HG02840 (cell line): Measurements from ENCODE around the gene DOCK3.
"Not testable (repeated sequence)": the region's sequence is repeated elsewhere in the genome, so short reads cannot be mapped to it uniquely, and the experiment has no call there.

ENCODE experiments used
- ATAC-seq: cut with Tn5 transposase; IDR thresholded peaks from one replicate; pipeline ENCODE4 v1.9.1; 2021; ENCODE audit warnings: mild to moderate bottlenecking, moderate library complexity, moderate number of reproducible peaks; ENCODE audit not compliant: unreplicated experiment, low FRiP score

The DOCK3 gene

DNA sequence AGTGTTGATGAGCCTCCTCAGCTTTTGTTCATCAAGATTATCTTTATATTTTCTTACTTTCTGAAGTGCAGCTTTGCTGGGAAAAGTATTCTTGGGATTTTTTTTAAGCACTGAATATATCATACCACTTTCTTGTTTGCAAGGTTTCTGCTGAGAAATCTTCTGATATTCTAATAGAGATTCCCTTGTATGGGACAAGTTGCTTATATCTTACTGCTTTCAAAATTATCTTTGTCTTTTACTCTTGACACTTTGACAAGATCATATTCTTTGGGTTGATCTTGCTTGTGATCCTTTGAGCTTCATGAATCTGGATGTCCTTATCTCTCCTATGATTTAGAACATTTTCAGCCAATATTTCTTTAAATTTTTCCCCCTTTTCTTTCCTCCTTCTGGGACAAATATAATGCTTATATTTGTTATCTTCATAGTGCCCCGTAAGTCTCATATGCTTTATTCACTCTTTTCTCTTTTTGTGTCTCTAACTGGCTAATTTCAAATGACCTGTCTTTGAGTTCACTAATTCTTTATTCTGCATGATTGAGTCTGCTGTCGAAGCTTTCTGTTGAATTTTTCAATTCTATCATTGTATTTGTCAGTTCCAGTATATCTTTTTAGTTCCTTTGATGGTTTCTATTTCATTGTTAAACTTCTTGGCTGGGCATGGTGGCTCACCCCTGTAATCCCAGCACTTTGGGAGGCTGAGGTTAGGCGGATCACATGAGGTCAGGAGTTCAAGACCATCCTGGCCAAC is 499.0 kb downstream of the DOCK3 start:
- ATAC-seq = no peak

DNA sequence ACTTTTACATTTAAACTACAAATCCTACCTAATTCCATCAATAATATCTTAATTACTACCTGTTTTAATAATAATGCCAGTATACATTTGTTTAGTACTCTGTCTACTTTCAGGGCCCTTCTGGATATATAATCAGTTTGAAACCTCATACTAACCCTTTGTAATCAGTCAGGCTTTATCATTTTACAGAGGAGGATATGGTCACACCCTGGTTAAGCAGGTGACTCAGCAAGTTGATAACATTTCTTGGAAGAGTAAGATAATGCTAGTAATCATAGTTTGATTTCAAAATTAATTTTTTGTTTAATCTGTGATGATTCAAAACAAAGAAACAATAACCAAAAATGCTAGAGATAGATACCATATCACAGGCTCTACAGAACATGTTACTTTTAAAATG is 502.2 kb downstream of the DOCK3 start:
- ATAC-seq = no peak

- ATAC-seq = not testable (repeated sequence)
These were observed 511.7 kb downstream of the DOCK3 start for GRCh38 chr3:51186446-51186845.

DNA sequence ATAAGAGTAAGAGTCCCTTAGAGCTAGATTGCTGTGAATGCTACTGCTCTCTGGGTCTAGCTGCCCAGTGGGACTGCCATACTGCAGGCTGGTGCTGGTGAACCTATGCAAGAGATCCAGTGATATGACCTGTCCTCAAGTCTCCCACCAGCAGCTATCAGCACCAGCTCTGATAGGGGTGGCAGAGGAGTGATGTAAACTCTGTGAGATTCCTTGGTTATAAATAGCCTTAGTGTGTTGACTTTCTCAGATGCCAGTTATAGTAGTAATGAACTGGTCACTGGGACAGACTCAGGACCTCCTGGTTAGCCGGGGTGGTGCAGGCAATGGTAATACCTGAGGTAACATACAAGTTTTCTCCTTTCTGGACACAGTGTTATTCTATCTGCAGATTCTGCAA is 515.5 kb downstream of the DOCK3 start:
- no peak for ATAC-seq

DNA sequence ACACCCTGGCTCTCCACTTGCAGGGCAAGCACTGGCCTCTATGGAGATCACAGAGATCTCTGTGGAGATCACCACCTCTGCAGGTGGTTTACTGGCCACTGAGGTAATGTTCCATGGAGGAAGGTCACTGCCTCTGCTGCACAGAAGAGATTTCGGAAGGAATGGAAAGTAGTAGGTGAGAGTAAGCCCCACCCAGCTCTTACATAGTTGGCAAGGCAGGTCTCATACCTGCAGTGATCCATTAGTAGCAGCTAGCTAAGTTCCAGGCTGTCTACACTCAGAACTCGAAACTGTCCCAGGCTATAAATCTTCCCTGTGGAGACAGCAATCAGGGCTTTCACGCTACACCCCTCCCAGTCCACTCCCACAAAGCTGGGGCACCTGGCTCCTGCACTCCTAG is 516.1 kb downstream of the DOCK3 start:
- no peak for ATAC-seq

DNA sequence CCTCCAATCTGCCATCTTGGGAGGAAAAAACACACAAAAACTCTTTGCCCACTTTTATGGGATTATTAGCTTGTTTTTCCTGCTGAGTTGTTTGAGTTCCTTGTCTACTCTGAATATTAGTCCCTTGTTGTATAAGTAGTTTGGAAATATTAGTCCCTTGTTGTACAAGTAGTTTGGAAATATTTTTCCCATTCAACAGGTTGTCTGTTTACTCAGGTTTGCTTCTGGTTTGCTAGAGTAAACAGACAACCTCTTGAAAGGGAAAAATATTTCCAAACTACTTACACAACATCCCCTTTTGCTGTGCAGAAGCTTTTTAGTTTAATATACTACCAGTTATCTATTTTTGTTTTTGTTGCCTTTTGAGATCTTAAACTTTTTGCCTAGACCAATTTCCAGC is 517.0 kb downstream of the DOCK3 start:
- ATAC-seq = no peak

GRCh38 chr3:51198477-51198876 is 523.8 kb downstream of the DOCK3 start:
- ATAC-seq = no peak

GRCh38 chr3:51199296-51199695 is 524.6 kb downstream of the DOCK3 start:
- ATAC-seq = not testable (repeated sequence)

GRCh38 chr3:51216291-51216690 is 541.6 kb downstream of the DOCK3 start:
- ATAC-seq = no peak

GRCh38 chr3:51221959-51222358 is 547.2 kb downstream of the DOCK3 start:
- no peak for ATAC-seq

DNA sequence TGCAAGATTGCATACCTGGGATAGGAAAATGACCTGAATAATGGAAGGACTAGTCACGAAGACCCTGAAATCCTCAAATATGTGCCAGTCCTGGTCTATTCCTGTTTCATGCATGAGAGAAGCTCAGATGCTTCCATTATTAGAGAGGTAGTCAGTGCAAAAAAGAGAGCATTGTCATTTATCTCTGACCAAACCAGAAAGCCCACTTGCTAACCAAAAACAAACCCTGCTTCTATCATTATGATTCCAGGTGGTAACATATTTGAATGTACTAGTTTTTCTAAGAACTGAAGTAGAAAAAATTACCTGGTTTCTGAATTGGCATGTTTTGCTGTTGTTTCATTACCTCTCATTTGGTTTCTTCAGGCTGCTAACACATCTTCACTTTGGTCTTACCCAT is 549.6 kb downstream of the DOCK3 start:
- ATAC-seq = no peak

GRCh38 chr3:51224843-51225242 is 550.1 kb downstream of the DOCK3 start:
- ATAC-seq = no peak

GRCh38 chr3:51242939-51243338 is 568.2 kb downstream of the DOCK3 start:
- ATAC-seq = no peak

DNA sequence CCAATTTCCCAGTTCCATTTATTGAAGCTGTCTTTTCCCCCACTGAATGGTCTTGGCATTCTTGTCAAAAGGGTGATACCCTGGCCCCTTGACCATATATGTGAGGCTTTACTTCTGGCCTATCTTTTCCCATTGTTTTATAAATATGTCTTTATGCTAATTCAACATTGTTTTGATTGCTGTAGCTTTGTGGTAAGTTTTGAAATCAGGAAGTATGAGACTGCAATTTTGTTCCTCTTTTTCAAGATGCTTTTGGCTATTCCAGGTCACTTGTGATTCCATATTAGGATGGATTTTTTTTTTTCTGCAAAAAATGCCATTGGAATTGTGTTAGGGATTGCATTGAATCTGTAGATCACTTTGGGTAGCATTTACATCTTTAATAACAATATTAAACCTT is 569.2 kb downstream of the DOCK3 start:
- ATAC-seq = no peak

DNA sequence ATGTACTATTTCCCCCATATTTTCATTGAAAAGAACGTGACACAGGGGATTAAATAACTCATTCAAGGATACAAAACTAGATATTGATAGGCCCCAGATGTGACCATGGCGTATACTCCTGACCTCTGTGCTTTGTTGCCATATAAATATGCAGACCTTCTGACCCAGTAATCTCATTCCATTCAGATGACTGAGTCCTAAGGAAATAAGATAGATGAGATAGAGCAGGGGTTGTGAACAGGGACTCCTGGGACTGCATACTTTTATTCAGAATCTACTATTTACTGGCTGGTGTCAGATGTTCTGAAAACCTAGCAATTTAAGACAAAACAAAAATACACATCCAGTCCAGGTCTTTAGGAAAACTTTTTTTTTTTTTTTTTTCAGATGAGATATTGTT is 571.1 kb downstream of the DOCK3 start:
- ATAC-seq = no peak

GRCh38 chr3:51257870-51258269 is 583.1 kb downstream of the DOCK3 start:
- no peak for ATAC-seq

- not testable (repeated sequence) for ATAC-seq
These were observed 589.4 kb downstream of the DOCK3 start for GRCh38 chr3:51264166-51264565.

- no peak for ATAC-seq
These were observed 593.4 kb downstream of the DOCK3 start for GRCh38 chr3:51268132-51268531.

DNA sequence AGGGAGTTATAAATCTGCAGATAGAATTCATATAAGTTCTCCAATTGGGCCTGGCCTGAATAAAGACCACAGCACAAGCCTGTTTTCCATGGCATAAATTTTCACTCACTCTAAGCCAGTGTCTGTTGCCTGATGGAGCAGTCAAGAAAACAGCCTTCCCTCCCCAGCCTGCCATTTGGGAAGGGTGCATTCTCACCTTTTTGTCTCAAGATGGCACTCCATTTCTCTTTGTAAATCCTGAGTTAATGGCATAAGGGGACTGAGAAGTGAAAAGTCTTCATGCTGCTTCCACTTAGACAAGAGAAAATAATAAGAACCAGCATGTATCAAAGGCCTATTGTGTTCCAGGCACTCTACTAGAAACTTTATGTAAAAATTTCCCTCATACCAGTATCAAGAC is 594.7 kb downstream of the DOCK3 start:
- ATAC-seq = no peak

DNA sequence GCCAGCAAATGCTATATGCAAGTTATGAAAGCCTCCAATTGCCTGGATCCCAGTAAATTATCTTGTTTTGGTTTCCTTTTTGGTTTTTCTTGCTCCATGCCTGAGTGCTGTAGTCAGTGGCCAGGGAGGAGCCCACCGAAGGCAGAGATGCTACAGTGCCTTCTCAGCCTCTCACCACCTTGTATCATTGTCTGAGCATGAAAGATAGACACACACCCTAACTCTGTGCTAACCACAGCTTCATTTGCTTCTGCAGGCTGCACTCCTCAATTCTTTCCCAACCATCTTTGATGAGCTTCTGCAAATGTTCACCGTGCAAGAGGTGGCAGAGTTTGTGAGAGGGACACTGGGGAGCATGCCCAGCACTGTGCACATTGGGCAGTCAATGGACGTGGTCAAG is 595.8 kb downstream of the DOCK3 start:
- ATAC-seq = no peak

GRCh38 chr3:51271172-51271571 is 596.4 kb downstream of the DOCK3 start:
- ATAC-seq = no peak

- ATAC-seq = no peak
These were observed 599.3 kb downstream of the DOCK3 start for GRCh38 chr3:51274052-51274451.
